WTC11 (cell line): Measurements from ENCODE around the gene SEC16A. TPM values are rescaled to one million over a fixed set of nuclear protein-coding genes. Genes with fewer than 3 reads are reported as not detected.

Source experiments
- ATAC-seq: fragments of 200-7000 bp; cut with Tn5 transposase; 2 replicates; pipeline ENCODE4 v1.10.0; 2021; ENCODE audit warnings: mild to moderate bottlenecking, moderate library complexity
- CTCF ChIA-PET: fragments of 300-600 bp; sonication (Branson Sonifier 250); formaldehyde crosslinking; loops from one replicate; lab custom pipeline; 2021; ENCODE audit warnings: antibody characterized with exemption; lab: Charles Lee
- POLR2A ChIA-PET: fragments of 350-600 bp; sonication (Branson Sonifier 250); formaldehyde crosslinking; loops from one replicate; lab custom pipeline; 2021; ENCODE audit warnings: antibody characterized with exemption; lab: Charles Lee
- DNase-seq: peaks from one replicate; pipeline ENCODE4 v3.0.0; 2021; ENCODE audit warnings: low spot score
- H3K27ac Mint-ChIP-seq: 2 replicates; pipeline ENCODE4 v1.8.0; 2021; ENCODE audit warnings: mixed read lengths
- H3K27me3 Mint-ChIP-seq: 2 replicates; pipeline ENCODE4 v1.8.0; 2021; ENCODE audit warnings: low read depth, mild to moderate bottlenecking, moderate library complexity, mixed read lengths
- H3K36me3 Mint-ChIP-seq: 2 replicates; pipeline ENCODE4 v1.8.0; 2021; ENCODE audit warnings: mixed read lengths
- H3K4me1 Mint-ChIP-seq: 2 replicates; pipeline ENCODE4 v1.8.0; 2022; ENCODE audit warnings: mixed read lengths
- H3K4me3 Mint-ChIP-seq: 2 replicates; pipeline ENCODE4 v1.8.0; 2021; ENCODE audit warnings: mild to moderate bottlenecking, moderate library complexity, mixed read lengths
- H3K9me3 Mint-ChIP-seq: 2 replicates; pipeline ENCODE4 v1.8.0; 2021; ENCODE audit warnings: mixed read lengths
- CREB1 ChIP-seq: sonication (generic); formaldehyde crosslinking; IDR thresholded peaks from 2 replicates; pipeline ENCODE4 v1.8.0; 2023; ENCODE audit warnings: mild to moderate bottlenecking, missing genetic modification reagents
- CTCF ChIP-seq: fragments of 200-600 bp; IDR thresholded peaks from 2 replicates; pipeline ENCODE4 v1.8.0; 2022; ENCODE audit warnings: antibody characterized with exemption
- ESRRA ChIP-seq: sonication (generic); formaldehyde crosslinking; IDR thresholded peaks from 2 replicates; pipeline ENCODE4 v1.8.1; 2022; ENCODE audit warnings: mild to moderate bottlenecking, missing genetic modification reagents, borderline replicate concordance
- FOXJ3 ChIP-seq: sonication (generic); formaldehyde crosslinking; IDR thresholded peaks from 2 replicates; pipeline ENCODE4 v1.9.0; 2021; ENCODE audit warnings: missing genetic modification reagents, mild to moderate bottlenecking, borderline replicate concordance
- FOXK1 ChIP-seq: sonication (generic); formaldehyde crosslinking; IDR thresholded peaks from 2 replicates; pipeline ENCODE4 v1.8.0; 2022; ENCODE audit warnings: mild to moderate bottlenecking, moderate library complexity, missing genetic modification reagents
- FOXP1 ChIP-seq: sonication (generic); formaldehyde crosslinking; IDR thresholded peaks from 2 replicates; pipeline ENCODE4 v1.8.0; 2022; ENCODE audit warnings: missing genetic modification reagents, mild to moderate bottlenecking, moderate library complexity, borderline replicate concordance
- GTF2I ChIP-seq: fragments of 250-450 bp; sonication (Bioruptor Pico); conservative IDR thresholded peaks from 2 replicates; pipeline ENCODE4 v1.4.0; 2021; ENCODE audit warnings: mild to moderate bottlenecking
- MAX ChIP-seq: sonication (generic); formaldehyde crosslinking; IDR thresholded peaks from 2 replicates; pipeline ENCODE4 v1.8.0; 2022; ENCODE audit warnings: mild to moderate bottlenecking, missing genetic modification reagents
- MYBL2 ChIP-seq: sonication (generic); formaldehyde crosslinking; IDR thresholded peaks from 2 replicates; pipeline ENCODE4 v1.8.1; 2023; ENCODE audit warnings: mild to moderate bottlenecking, moderate library complexity, missing genetic modification reagents
- NR2C2 ChIP-seq: sonication (generic); formaldehyde crosslinking; IDR thresholded peaks from 2 replicates; pipeline ENCODE4 v1.8.0; 2022; ENCODE audit warnings: mild to moderate bottlenecking, missing genetic modification reagents
- OVOL2 ChIP-seq: fragments of 250-450 bp; sonication (Bioruptor Pico); IDR thresholded peaks from 2 replicates; pipeline ENCODE4 v1.9.0; 2021; ENCODE audit warnings: mild to moderate bottlenecking, borderline replicate concordance
- PRDM15 ChIP-seq: sonication (generic); formaldehyde crosslinking; IDR thresholded peaks from 2 replicates; pipeline ENCODE4 v1.8.0; 2022; ENCODE audit warnings: missing genetic modification reagents
- SOX15 ChIP-seq: fragments of 250-450 bp; sonication (Bioruptor Pico); IDR thresholded peaks from 2 replicates; pipeline ENCODE4 v1.9.0; 2021; ENCODE audit warnings: mild to moderate bottlenecking
- TEAD1 ChIP-seq: sonication (generic); formaldehyde crosslinking; IDR thresholded peaks from 2 replicates; pipeline ENCODE4 v1.8.0; 2022; ENCODE audit warnings: mild to moderate bottlenecking, missing genetic modification reagents
- TEAD4 ChIP-seq: sonication (generic); formaldehyde crosslinking; IDR thresholded peaks from 2 replicates; pipeline ENCODE4 v1.8.0; 2022; ENCODE audit warnings: mild to moderate bottlenecking, missing genetic modification reagents
- ZNF121 ChIP-seq: sonication (generic); formaldehyde crosslinking; IDR thresholded peaks from 2 replicates; pipeline ENCODE4 v1.8.0; 2023; ENCODE audit warnings: missing genetic modification reagents
- ZNF219 ChIP-seq: sonication (generic); formaldehyde crosslinking; IDR thresholded peaks from 2 replicates; pipeline ENCODE4 v1.8.0; 2023; ENCODE audit warnings: missing genetic modification reagents, mild to moderate bottlenecking, borderline replicate concordance
- ZNF317 ChIP-seq: sonication (generic); formaldehyde crosslinking; IDR thresholded peaks from 2 replicates; pipeline ENCODE4 v1.8.1; 2023; ENCODE audit warnings: low read depth, mild to moderate bottlenecking, moderate library complexity, missing genetic modification reagents, borderline replicate concordance
- ZNF423 ChIP-seq: fragments of 250-450 bp; sonication (Bioruptor Pico); IDR thresholded peaks from 2 replicates; pipeline ENCODE4 v2.1.2; 2022; ENCODE audit warnings: mild to moderate bottlenecking, moderate library complexity
- ZNF671 ChIP-seq: fragments of 250-450 bp; sonication (Bioruptor Pico); IDR thresholded peaks from 2 replicates; pipeline ENCODE4 v1.8.0; 2021; ENCODE audit warnings: mild to moderate bottlenecking
- total RNA-seq: library from RNA; stranded (reverse); gene quantifications from 3 replicates; pipeline ENCODE4 v1.2.3, GENCODE V29; 2021
- TF ChIP-seq, protein P1 (sequence below): fragments of 250-450 bp; sonication (Bioruptor Pico); IDR thresholded peaks from 2 replicates; pipeline ENCODE4 v1.9.0; 2021; ENCODE audit warnings: moderate library complexity, mild to moderate bottlenecking, inconsistent platforms, borderline replicate concordance
- TF ChIP-seq, protein P2 (sequence below): fragments of 250-450 bp; sonication (Bioruptor Pico); IDR thresholded peaks from 2 replicates; pipeline ENCODE4 v1.8.0; 2021; ENCODE audit warnings: mild to moderate bottlenecking
- TF ChIP-seq, protein P3 (sequence below): sonication (generic); formaldehyde crosslinking; conservative IDR thresholded peaks from 2 replicates; pipeline ENCODE4 v1.8.1; 2022; ENCODE audit warnings: mild to moderate bottlenecking, missing genetic modification reagents

Gene SEC16A
- total RNA-seq, 1 experiment from 2014 or later = 70.9 TPM

DNA sequence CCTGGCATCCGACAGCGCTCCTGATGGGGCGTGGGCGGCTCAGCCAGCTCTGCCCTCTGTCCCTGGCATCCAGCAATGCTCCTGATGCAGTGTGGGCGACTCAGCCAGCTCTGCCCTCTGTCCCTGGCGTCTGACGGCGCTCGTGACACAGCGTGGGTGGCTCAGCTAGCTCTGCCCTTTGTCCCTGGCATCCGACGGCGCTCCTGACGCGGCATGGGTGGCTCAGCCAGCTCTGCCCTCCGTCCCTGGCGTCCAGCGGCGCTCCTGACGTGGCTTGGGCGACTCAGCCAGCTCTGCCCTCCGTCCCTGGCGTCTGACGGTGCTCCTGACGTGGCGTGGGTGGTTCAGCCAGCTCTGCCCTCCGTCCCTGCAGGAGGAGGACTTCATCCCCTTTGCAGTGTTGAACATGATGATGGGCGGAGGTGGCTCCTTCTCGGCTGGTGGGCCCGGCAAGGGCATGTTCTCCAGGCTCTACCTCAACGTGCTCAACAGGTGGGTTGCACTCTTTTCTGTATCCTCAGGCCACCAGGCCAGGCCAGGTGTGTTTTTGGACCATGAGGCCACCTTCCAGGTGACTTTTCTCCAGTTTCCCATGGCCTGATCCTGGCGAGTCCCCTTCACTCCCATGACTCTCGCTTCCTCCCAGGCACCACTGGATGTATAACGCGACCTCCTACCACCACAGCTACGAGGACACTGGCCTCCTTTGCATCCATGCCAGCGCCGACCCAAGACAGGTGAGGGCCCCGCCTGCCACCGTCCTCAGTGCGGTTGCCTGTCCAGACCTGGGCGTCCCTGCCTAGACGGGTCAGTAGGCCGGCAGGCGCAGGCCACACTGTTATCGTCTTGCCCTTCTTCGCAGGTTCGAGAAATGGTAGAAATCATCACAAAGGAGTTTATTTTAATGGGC, 64.4 kb downstream of the SEC16A start (continued):
- TF ChIP-seq CTCF (no peak), FOXJ3 (no peak), GTF2I (CRISPR knock-in tag) (no peak), TEAD1 (CRISPR knock-in tag) (no peak), MYBL2 (CRISPR knock-in tag) (no peak), ZNF423 (no peak), NR2C2 (CRISPR knock-in tag) (no peak), ZNF317 (no peak)
- TF ChIP-seq, protein P1, sequence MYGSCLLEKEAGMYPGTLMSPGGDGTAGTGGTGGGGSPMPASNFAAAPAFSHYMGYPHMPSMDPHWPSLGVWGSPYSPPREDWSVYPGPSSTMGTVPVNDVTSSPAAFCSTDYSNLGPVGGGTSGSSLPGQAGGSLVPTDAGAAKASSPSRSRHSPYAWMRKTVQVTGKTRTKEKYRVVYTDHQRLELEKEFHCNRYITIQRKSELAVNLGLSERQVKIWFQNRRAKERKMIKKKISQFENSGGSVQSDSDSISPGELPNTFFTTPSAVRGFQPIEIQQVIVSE (CRISPR knock-in tag) = no peak

GRCh38 chr9:136416914-136417313, 65.9 kb downstream of the SEC16A start:
- H3K27me3 Mint-ChIP-seq = no peaks in the 10 kb centered on the region
- H3K27ac Mint-ChIP-seq = no peak overlapping the region

More at GRCh38 chr9:136416914-136417313, 65.9 kb downstream of the SEC16A start:
- H3K4me3 Mint-ChIP-seq = no peak overlapping the region
- no peak for TF ChIP-seq FOXJ3
- TF ChIP-seq, protein P1 (CRISPR knock-in tag) = no peak
- no peak for TF ChIP-seq ZNF671 (CRISPR knock-in tag)
- no peak for TF ChIP-seq SOX15
- TF ChIP-seq MAX = no peak
- TF ChIP-seq MYBL2 (CRISPR knock-in tag) = no peak
- TF ChIP-seq GTF2I (CRISPR knock-in tag) = no peak
- no peak for TF ChIP-seq TEAD4 (CRISPR knock-in tag)
- no peak for TF ChIP-seq CREB1
- no peak for TF ChIP-seq PRDM15 (CRISPR knock-in tag)
- TF ChIP-seq, protein P2, sequence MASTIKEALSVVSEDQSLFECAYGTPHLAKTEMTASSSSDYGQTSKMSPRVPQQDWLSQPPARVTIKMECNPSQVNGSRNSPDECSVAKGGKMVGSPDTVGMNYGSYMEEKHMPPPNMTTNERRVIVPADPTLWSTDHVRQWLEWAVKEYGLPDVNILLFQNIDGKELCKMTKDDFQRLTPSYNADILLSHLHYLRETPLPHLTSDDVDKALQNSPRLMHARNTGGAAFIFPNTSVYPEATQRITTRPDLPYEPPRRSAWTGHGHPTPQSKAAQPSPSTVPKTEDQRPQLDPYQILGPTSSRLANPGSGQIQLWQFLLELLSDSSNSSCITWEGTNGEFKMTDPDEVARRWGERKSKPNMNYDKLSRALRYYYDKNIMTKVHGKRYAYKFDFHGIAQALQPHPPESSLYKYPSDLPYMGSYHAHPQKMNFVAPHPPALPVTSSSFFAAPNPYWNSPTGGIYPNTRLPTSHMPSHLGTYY (CRISPR knock-in tag) = no peak
- TF ChIP-seq ESRRA (CRISPR knock-in tag) = no peak
- TF ChIP-seq FOXP1 (CRISPR knock-in tag) = no peak
- TF ChIP-seq, protein P3, sequence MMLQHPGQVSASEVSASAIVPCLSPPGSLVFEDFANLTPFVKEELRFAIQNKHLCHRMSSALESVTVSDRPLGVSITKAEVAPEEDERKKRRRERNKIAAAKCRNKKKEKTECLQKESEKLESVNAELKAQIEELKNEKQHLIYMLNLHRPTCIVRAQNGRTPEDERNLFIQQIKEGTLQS (CRISPR knock-in tag) = no peak
- no peak for TF ChIP-seq ZNF121 (CRISPR knock-in tag)
- TF ChIP-seq ZNF219 = no peak
- no peak for TF ChIP-seq FOXK1
- TF ChIP-seq ZNF423 = no peak
- no peak for TF ChIP-seq OVOL2 (CRISPR knock-in tag)
- no peak for ATAC-seq
- ChIA-PET POLR2A (interaction anchor here (0.7 kb wide), 1 partner anchor 30 kb away, joined by 3 read pairs; no protein-coding TSS in a partner anchor), CTCF (no interaction called here)
- H3K4me1 Mint-ChIP-seq = 0 out of 2 replicates have a peak, but pooled peaks cover 3% of the 10 kb centered on the region
- no peaks in the 10 kb centered on the region for H3K9me3 Mint-ChIP-seq
- no peak for DNase-seq
- peaks cover 68% of the 10 kb centered on the region for H3K36me3 Mint-ChIP-seq
